Coronary artery (tissue), 2 donors: ENCODE results near the gene SPATA13.

Source experiments
- DNase-seq: peaks from one replicate; pipeline ENCODE4 v3.0.0-alpha.2; 2017; ENCODE audit warnings: low spot score
- H3K27ac ChIP-seq, 2 donors: fragments of 200-600 bp; sonication (generic); one replicate each; pipeline ENCODE4 v1.5.1; 2016 to 2019
- H3K4me3 ChIP-seq: fragments of 200-600 bp; sonication (generic); 2 replicates; pipeline ENCODE4 v1.5.1; 2016; ENCODE audit warnings: mild to moderate bottlenecking, moderate library complexity
- CTCF ChIP-seq: fragments of 200-600 bp; sonication (generic); IDR thresholded peaks from one replicate; pipeline ENCODE4 v1.5.1; 2019; ENCODE audit warnings: antibody characterized with exemption

The SPATA13 gene

GRCh38 chr13:24243302-24243701 is 82.8 kb downstream of the SPATA13 start:
- Histone ChIP-seq H3K4me3 (no peak overlapping the region), H3K27ac (no peak overlapping the region)
- no peak for TF ChIP-seq CTCF
- no peak for DNase-seq

GRCh38 chr13:24244802-24245201 is 84.3 kb downstream of the SPATA13 start:
- TF ChIP-seq CTCF: no peak
- no peak for DNase-seq
- Histone ChIP-seq H3K27ac (no peak overlapping the region), H3K4me3 (no peak overlapping the region)

GRCh38 chr13:24247016-24247415 is 86.5 kb downstream of the SPATA13 start:
- no peak overlapping the region for H3K27ac ChIP-seq
- no peak for DNase-seq
- no peak for TF ChIP-seq CTCF

GRCh38 chr13:24249624-24250023 is 89.1 kb downstream of the SPATA13 start:
- no peak for DNase-seq
- Histone ChIP-seq H3K4me3 (no peak overlapping the region), H3K27ac (no peak overlapping the region)
- TF ChIP-seq CTCF: no peak

More at GRCh38 chr13:24247016-24247415, 86.5 kb downstream of the SPATA13 start:
- H3K4me3 ChIP-seq: no peak overlapping the region

DNA sequence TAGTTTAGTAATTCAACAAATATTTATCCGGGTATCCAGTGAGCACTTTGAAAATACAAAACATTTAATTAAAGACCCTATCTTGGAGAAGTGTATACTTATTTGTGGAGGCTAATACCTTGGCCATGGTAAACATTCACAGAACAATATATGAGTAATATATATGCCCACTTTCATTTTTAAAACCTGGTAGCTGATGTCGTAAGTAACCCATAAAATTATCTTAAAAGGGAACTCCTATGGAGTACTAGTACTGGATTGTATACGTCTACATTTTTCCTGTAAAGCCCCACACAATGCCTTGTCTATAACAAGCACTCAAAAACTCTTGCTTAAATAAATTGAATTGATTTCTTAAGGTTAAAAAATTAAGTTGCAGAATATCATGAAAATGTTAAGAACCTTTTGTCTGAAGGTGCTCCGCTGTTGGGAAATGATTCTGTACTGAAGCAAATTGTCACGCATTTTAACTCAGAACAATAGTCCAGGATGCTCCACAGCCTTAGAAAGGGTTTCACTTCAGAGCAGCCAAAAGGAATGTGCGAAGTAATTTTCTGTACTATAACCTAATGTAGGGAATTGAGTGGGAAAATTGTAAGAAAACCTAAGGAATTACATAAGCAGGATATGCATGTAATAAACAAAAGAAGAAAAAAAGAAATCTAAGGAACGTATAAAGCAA is 90.0 kb downstream of the SPATA13 start:
- H3K27ac ChIP-seq: no peak overlapping the region
- TF ChIP-seq CTCF: no peak
- DNase-seq: no peak

GRCh38 chr13:24251525-24251924 is 91.0 kb downstream of the SPATA13 start:
- DNase-seq: no peak
- no peak for TF ChIP-seq CTCF
- no peak overlapping the region for H3K4me3 ChIP-seq
- no peak overlapping the region for H3K27ac ChIP-seq

More for the DNA sequence above, 90.0 kb downstream of the SPATA13 start:
- no peak overlapping the region for H3K4me3 ChIP-seq

- DNase-seq: no peak
- Histone ChIP-seq H3K27ac (no peak overlapping the region), H3K4me3 (no peak overlapping the region)
- TF ChIP-seq CTCF: no peak
These were observed 91.6 kb downstream of the SPATA13 start for GRCh38 chr13:24252136-24252535.
